Uterus (tissue), 2 donors: ENCODE results near the gene TEC.

Experiments
- POLR2A ChIP-seq, 2 donors: fragments of 450-650 bp; IDR thresholded peaks; one replicate each; pipeline ENCODE4 v1.6.1; 2016; ENCODE audit warnings: antibody characterized with exemption in 2 of 2, mild to moderate bottlenecking in 1 of 2, moderate library complexity in 1 of 2
- TF ChIP-seq, protein P1 (sequence below), 4 experiments: fragments of 200-600 bp in 2 of 4; fragments of 450-650 bp in 2 of 4; sonication (generic) in 2 of 4; IDR thresholded peaks; one replicate each; pipeline ENCODE4 v1.5.1; 2016 to 2019; ENCODE audit warnings: antibody characterized with exemption in 4 of 4, mild to moderate bottlenecking in 2 of 4, moderate library complexity in 1 of 4

- TF ChIP-seq, protein P1, sequence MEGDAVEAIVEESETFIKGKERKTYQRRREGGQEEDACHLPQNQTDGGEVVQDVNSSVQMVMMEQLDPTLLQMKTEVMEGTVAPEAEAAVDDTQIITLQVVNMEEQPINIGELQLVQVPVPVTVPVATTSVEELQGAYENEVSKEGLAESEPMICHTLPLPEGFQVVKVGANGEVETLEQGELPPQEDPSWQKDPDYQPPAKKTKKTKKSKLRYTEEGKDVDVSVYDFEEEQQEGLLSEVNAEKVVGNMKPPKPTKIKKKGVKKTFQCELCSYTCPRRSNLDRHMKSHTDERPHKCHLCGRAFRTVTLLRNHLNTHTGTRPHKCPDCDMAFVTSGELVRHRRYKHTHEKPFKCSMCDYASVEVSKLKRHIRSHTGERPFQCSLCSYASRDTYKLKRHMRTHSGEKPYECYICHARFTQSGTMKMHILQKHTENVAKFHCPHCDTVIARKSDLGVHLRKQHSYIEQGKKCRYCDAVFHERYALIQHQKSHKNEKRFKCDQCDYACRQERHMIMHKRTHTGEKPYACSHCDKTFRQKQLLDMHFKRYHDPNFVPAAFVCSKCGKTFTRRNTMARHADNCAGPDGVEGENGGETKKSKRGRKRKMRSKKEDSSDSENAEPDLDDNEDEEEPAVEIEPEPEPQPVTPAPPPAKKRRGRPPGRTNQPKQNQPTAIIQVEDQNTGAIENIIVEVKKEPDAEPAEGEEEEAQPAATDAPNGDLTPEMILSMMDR (IDR thresholded peaks at IDR 0.05), result no peak
- no peak for TF ChIP-seq POLR2A (IDR thresholded peaks at IDR 0.05)
Observed at GRCh38 chr4:48300004-48300403, 30.4 kb upstream of the TEC start.
